UCSD-AML1 (cell line): Measurements from ENCODE around the gene STRAP.
"Not testable (repeated sequence)": the region's sequence is repeated elsewhere in the genome, so short reads cannot be mapped to it uniquely, and the experiment has no call there.

Experiments used
- DNase-seq: peaks from one replicate; lab custom pipeline; 2025; ENCODE audit not compliant: unreplicated experiment; lab: John Stamatoyannopoulos, UW

STRAP gene

DNA sequence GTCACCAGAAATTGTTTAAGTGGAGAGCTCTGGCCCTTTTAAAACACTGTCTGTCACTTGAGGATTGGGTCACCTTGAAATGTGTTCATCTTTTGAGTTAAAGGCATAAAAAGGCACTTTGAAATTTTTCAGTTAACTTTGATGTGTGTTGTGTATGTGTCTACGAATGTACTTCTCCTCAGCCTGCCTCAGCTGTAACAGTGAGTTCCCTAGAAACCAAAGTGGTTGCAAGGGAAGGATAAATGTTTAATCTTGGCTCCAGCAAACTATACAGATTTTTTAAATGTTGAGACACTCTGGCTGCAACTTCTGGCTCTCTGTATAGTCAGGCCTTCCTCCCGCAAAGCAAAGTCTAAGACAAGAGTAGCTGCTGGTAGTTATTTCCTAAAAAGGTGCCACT lies 37.2 kb downstream of the STRAP start:
- DNase-seq, result no peak

DNA sequence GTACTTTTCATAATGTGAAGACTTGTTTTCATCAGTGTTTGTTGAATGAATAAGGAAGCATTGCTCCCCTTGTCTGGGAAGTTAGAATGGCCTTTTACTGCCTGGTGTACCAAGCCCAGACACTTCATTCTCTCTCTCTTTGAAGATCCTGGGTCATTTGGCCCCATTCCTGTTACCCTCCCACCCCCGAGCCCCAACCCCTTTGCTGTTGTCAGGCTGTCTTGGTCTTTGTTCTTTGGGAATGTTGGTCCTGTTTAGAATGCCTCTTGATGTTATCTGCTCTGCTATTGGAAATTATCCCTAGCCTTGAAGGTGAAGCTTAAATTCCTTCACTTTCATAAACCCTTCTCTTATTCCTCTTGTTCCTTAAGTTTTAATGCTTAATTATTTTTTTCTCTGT lies 42.8 kb downstream of the STRAP start:
- no peak for DNase-seq

DNA sequence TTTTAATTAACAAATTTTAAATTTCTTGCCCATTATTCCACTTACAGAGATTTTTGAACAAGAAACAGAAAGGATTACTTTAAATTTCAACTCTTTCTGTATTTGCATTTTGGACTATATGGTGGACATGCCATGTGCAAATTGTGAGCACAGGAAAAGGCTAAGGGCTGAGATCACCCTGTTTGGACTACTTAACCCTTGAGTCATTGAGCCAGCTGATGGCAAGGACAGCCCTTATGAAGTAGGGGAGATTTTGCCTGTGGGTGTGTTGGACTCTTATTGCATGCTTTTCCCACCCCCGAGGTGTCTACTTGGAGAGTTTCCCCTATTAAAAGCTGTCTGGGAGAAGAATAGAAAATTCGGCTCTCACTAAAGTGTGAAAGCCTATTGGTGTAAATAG lies 46.2 kb downstream of the STRAP start:
- DNase-seq, result no peak

DNA sequence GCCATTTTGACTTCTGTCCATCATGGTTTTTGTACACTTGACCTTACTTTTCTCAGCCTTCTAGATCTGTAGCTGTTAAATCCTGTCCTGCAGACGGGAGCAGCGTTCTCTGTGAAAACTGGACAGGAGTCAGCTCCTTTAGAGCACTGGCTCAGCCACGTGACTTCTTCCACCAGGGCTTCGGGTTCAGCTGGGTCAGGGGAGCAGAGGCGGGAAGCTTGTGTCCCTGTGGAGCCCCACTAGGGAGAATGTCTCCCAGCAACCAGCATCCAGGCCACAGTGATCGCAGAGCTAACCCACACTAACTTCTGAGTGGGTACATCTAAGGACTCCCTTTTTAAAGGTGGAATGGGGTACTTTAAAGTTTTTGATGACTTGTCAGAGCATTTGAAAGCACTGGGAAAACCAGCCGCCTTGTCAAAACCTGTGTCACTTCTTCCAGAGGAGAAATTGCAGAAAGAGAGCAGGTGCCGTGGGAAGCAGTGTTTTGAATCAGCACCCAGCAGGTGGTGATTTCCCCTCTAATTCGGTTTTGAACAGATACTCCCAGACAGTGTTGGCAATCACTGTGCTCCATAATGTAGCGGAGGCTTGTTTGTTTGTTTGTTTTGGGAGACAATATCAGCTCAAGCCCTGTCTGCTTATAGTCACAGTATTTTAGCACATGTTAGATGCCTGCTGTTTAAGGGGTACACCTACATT lies 46.8 kb downstream of the STRAP start:
- no peak for DNase-seq

DNA sequence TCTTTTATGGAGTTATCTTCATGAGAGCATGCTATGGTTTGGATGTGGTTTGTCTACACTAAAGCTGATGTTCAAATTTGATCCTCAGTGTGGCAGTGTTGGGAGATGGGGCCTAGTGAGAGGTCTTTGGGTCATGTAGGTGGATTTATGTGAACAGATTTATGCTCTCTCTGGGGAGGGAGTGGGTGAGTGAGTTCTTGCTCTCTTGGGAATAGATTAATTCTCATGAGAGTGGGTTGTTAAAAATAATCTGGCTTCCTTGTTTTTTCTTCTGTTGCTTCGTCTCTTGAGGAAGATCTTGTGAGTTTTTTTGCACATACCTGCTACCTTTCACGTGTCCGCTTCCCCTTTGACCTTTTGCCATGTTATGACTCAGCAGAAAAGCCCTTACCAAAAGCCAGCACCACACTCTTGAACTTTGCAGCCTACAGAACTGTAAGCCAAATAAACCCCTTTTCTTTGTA lies 49.4 kb downstream of the STRAP start:
- DNase-seq, result no peak

DNA sequence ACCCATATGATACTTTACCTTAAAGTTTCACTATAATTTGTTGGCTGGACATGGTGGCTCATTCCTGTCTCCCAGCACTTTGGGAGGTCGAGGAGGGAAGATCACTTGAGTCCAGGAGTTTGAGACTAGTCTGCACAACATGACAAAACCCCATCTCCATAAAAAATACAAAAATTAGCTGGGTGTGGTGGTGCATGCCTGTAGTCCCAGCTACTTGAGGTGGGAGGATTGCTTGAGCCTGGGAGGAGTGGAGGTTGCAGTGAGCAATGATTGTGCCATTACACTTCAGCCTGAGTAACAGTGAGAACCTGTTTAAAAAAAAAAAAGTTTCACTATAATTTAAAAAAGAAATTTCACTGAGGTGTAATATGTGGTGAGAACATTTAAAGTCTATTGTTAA lies 50.1 kb downstream of the STRAP start:
- no peak for DNase-seq

DNA sequence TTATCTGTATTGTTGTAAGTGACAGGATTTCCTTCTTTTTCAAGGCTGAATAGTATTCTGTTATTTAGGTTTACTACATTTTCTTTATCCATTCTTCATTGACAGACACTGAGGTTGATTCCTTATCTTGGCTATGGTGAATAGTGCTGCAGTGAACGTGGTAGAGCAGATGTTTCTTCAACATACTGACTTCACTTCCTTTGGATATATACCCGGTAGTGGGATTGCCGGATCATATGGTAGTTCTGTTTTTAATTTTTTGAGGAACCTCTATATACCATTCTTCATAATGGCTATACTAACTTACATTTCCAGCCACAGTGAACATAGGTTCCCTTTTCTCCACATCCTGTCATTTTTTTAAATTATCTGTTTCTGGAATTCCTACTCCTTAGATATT lies 50.8 kb downstream of the STRAP start:
- DNase-seq, result no peak

DNA sequence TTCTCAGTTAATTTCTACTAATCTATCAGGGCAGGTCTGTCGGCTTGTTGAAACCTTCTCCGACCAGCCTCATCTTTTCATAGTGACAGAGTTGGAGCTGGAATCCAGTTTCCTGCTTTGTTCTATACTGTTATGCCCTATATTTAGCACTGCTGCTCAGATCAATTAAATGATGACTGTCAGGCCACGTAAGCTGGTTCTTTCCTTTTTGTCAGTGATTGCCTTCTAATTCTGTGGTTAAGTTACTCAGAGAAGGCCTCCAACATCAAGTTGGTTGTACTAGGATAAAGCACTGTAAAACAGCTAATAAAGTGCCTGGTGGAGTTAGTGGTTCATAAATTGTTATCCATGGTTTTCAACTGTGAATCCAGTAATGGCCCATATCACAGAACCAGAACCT lies 51.6 kb downstream of the STRAP start:
- no peak for DNase-seq

DNA sequence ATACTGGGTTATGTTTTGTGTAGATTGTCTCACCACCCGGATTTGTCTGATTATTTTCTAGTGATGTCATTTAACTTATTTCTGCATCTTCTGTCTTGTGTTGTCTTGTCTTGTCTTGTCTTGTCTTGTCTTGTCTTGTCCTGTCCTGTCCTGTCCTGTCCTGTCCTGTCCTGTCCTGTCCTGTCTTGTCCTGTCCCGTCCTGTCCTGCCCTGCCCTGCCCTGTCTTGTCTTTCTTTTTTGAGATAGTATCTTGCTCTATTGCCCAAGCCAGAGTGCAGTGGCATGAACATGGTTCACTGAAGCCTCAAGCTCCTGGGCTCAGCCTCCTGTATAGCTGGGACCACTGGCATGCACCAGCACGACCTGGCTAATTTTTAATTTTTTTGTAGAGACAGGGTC lies 54.6 kb downstream of the STRAP start:
- DNase-seq, result no peak

DNA sequence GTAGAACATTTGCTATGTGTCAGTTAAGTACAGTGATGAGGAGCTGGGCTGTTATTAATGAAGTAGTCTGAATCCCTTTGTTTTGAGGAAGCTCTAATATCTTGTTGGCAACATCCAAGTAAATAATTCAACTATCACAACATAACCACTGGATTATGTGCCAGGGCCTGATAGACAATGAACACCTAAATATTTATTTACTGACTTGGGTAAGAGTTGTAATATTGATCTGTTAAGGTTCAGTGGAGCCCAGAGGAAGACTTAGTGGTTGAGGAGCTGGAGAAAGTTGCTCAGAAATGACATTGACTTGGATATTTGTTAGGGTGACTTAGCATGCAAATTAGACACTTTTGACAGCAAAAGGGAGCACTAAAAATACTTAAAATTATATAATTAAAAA lies 55.7 kb downstream of the STRAP start:
- no peak for DNase-seq

DNA sequence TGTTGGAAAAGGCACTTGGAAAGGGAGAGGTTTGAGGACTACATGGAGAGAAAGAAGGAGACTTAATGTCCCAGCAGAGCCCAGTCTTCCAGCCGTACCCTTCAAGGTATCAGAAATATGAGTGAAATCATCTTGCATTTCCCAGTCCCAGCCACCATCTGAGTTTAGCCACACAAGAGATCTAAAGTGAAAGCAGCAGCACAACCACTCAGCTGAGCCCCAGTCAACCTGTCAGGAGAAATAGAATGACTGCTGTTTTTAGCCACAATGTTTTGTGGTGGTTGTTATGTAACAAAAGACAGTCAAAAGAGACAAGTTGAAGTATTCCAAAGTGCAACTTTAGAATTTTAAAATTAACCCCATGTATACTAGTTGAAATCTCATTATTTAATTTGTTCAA lies 56.9 kb downstream of the STRAP start:
- peak; percentile 9 for DNase-seq

DNA sequence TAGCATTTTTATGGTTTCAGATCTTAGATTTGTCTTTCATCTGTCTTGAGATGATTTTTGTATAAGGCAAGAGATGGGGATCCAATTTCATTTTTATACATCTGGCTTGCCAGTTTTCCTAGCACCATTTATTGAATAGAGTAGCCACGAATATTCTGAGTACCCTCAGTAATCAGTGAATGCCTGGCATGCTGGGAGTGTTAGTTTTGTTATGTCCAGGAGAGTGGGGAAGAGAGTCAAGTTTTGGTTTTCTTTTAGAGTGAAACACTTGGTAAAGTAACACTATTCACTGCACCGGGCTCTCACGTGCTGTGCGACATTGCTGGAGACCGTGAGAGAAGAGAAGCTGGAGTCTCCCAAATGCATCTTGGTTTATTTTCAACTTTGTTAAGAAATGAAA lies 60.3 kb downstream of the STRAP start:
- no peak for DNase-seq

DNA sequence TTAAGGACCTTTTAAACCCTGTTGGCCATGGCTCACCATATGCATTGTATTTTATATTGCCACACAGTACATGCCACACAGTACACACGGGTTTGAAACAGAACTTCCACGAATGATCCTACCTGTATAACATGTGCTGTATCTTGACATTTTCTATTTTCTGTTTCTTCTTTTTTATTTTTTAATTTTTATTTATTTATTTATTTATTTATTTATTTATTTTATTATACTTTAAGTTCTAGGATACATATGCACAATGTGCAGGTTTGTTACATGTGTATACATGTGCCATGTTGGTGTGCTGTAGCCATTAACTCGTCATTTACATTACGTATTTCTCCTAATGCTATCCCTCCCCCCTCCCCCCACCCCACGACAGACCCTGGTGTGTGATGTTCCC lies 61.3 kb downstream of the STRAP start:
- DNase-seq, result not testable (repeated sequence)

DNA sequence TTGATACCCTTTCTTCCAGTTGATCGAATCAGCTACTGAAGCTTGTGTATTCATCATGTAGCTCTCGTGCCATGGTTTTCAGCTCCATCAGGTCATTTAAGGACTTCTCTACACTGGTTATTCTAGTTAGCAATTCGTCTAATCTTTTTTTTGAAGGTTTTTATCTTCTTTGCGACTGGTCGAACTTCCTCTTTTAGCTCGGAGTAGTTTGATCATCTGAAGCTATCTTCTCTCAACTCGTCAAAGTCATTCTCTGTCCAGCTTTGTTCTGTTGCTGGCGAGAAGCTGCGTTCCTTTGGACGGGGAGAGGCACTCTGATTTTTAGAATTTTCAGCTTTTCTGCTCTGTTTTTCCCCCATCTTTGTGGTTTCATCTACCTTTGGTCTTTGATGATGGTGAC lies 66.3 kb downstream of the STRAP start:
- not testable (repeated sequence) for DNase-seq
